Hematopoietic multipotent progenitor cell treated with erythropoietin and hydrocortisone succinate and interleukin-3 and kit ligand, for 8 days (in vitro differentiated cells): Measurements from ENCODE around the gene CCNY.

Source experiments
- DNase-seq: peaks from one replicate; pipeline ENCODE4 v3.0.0-alpha.2; 2015

Gene CCNY

DNA sequence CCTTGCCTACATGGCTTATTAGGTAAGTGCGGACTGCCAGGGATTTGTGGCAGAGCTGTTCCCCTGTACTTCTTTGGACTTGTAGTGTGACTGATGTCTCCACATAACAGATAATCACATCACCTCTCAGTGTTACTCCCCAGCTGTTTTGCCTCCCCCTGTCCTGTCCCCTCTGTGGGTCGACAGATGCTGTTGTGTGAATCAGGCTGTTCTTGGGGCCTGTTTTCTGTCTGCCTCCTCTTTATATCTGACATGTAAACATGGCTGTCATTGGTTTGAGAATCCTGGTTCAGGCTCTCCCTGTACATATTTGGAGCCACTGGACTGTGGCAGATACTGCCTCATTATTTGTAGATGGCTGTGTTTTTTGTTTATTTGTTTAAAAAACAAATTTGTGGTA, 22.7 kb downstream of the CCNY start:
- DNase-seq, result no peak

DNA sequence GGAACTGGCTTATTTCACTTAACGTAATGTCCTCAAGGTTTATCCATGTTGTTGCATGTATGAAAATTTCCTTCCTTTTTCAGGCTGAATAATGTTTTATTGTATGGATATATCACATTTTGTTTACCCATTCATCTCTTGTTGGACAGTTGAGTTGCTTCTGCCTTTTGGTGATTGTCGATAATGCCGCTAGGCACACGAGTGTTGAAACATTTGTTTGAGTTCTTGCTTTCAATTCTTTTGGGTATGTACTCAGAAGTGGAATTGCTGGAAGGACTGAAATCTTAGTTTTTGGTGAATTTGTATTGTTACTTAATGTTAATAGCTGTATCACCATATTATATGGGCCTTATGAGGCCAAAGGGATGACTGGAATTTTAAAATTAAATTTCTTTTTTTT, 23.6 kb downstream of the CCNY start:
- no peak for DNase-seq

DNA sequence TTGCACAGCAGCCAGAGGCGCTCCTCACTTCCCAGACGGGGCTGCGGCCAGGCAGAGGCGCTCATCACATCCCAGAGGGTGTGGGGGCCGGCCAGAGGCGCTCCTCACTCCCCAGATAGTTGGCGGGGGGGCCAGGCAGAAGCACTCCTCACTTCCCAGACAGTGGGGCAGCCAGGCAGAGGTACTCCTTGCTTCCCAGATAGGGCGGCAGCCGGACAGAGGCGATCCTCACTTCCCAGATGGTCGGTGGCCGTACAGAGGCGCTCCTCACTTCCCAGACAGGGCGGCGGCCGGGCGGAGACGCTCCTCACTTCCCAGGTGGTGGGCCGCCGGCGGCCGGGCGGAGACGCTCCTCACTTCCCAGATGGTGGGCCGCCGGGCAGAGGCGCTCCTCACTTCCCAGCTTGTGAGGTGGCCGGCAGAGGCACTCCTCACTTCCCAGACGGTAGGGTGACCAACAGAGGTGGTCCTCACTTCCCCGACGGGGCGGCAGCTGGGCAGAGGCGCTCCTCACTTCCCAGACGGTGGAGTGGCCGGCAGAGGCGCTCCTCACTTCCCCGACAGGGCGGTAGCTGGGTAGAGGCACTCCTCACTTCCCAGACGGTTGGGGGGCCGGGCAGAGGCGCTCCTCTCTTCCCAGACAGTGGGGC, 26.5 kb downstream of the CCNY start:
- DNase-seq, result no peak

DNA sequence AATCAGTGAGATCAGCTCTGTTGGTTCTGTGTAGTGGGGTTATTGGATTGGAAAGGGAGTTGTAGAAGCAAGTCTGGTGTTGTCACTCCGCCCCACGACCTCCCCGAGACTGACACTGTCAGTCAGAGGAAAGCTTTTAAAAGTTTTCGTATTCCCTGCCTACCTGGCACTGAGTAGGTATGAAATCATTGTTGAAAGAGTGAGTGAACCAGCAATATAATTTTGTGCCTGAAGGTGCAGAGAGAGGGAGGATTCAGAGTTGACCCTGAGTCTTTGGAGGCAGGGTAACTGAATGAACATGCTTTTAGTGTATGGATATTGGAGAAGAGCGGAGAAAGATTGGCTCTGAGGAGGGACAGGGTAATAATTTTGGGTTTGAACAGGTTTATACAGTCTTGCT, 27.3 kb downstream of the CCNY start:
- DNase-seq, result no peak

DNA sequence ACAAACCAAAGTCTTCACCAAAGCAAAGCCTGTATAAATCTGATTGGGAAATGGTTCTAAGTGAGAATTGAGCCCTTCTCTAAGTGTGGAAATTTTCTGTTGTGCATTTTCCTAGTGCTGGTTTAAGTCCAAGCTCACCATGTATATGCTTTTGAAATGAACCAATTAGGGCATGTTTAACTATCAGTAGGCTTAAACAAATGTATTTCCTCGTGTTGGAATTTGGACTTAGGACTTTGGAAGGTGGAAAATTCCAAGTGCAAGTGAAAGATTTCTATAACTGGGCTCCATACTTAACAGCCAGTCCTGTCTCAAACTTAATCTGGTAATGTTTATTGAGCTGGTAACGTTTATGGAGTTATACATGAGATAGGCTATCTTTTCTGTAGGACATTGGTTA, 28.5 kb downstream of the CCNY start:
- DNase-seq, result no peak

DNA sequence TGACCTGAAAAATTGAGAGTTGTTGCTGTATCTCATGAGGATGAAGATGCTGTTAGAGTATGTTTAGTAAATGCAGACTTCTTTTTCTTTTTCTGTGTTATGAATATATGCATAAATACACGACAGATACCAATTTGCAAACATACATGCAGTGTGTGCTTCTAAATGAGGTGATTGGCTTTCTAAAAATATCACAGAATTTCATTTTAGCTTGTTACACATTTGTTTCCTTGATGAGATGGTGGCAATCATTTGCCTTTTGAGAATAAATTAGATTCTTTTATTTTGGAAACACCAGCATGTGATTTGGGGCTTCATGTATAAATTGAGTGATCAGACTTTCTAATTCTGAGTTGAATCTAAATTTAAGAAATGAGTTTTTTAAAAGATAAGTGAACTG, 29.7 kb downstream of the CCNY start:
- DNase-seq, result no peak

DNA sequence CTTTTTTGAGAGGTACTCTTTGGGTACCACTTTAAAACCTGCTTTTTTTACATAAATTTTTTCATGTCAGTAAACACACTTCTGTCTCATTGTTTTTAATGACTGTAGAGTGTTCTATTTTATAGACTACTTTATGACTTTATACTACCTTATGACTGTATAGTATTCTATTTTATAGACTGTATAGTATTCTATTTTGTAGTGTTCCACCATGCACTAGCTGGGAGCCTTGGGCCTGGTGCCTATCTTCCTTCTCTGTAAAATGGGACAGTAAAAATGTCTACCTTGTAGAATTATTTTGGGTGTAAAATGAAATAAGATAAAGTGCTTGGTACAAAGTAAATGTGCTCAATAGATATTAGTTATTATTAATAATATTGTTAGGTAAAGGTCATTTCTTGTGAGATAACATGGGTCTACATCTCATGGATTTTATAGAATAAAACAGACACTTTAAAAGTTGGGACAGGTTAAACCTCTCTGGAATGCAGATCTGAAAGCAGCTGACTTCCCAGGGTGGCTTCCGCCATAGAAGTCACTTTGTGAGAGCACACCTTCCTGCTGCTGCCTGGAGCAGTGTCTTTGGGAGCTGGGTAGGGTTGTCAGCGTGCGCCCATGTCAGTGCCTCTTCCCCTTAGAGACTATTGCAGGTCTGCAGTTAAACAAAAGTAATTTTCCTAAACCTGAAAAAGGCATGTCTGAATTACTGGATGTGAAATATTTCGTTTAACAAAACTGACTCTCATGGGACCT, 31.0 kb downstream of the CCNY start:
- no peak for DNase-seq

DNA sequence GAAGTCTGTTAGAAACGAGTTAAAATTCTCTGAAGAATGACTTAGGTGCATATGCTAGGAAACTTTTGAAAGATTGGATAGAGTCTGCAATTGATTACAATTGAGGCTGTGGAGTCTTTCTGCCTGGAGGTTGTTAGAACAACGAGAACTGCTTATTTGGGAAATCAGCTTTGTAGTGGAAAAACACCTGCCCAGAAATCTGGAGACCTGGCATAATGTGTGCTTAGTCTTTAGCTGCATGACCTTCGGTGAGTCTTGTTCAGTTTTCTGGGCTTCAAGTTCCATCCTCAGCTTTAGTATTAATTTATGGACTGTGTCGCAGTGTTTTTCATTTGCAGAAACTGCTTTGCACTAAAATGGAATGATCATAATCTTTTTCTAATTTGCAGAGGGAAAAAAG, 31.7 kb downstream of the CCNY start:
- no peak for DNase-seq

DNA sequence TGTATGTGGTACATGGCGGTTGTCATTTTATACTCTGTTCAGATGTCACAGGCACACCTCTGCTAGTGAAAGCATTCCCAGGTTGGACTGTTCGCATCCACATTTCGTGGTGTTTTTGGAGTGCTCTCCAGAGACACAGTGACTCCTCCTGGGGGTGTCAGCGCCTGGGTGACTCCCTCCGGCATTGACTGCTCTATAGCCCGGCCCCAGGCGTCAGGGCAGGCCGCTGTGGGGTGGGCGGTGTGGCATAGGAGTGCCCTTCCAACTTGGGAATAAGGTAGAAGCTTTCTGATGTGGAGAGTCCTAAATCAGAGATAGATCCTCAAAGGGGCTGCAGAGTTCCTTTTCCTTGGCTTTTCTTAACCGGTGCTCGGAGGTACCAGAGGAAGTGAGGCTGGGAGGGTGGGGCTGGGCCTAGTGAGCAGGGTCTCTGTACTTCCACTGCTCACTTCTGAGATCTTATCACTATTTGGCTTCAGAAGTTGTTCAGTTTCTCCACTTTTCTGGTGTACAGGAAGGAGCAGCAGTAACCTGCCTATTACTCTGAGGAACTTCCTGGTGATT, 32.3 kb downstream of the CCNY start:
- DNase-seq, result no peak

DNA sequence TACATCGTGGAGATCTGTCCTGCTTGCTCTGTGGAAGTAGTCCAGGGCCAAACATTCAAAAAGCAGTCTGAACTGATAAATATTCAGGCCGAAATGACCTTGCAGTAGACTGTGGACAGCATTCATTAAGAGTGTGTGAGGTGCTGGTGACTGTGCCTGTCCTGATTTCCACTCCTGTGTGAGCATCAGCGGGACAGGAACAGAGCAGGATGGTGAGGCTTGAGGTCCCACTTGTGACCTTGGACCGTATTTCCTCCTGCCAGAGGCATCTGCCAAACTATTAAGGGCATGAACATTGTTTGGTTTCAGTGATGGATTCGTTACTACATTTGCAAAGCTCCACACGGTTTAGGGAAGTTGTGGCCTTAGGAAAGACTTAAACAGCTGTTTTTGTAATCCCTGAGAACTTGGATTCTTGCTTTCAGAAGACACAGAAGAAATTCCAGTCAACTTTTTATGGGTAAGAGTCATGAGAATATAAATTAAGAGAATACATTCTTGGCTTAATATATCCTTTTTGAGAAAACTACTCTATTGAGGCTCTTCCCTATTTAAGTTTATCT, 32.8 kb downstream of the CCNY start:
- DNase-seq, result no peak

DNA sequence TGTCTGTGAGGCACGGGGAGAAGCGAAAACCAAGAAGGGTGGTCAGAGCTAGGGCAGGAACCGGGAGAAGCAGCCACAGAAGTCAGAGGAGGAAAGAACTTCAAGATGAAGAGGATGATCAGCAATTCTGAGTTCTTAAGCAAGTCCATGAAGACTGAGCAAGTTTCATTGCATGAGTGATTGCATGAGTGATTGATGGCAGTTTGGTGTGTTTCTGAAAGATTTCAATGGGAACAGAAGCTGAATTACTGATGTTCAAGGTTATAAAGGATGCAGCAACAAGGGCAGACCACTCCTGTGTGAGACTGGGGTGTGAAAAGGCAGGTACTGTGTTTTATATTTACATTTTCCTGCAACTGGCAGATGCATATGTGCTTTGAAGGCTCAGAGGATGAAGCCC, 35.4 kb downstream of the CCNY start:
- no peak for DNase-seq

DNA sequence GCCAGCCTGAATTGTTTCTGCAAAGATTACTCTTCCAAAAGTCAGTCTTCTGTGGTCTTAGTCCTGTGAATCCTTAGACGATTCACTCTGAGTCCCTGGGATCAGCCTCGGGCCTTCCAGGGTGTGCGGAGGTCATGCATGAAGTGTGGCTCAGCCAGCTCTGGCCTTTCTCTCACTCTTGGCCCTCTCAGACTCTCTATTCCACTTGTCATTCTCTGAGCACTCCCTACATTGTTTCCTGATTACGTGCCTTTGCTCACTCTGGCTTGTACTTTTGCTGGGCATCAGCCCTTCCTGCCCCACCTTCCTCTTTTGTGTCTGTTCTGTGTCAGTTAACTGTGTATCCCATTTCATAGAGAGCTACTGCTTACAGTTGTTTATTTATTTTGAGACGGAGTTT, 36.0 kb downstream of the CCNY start:
- DNase-seq, result peak; percentile 28

DNA sequence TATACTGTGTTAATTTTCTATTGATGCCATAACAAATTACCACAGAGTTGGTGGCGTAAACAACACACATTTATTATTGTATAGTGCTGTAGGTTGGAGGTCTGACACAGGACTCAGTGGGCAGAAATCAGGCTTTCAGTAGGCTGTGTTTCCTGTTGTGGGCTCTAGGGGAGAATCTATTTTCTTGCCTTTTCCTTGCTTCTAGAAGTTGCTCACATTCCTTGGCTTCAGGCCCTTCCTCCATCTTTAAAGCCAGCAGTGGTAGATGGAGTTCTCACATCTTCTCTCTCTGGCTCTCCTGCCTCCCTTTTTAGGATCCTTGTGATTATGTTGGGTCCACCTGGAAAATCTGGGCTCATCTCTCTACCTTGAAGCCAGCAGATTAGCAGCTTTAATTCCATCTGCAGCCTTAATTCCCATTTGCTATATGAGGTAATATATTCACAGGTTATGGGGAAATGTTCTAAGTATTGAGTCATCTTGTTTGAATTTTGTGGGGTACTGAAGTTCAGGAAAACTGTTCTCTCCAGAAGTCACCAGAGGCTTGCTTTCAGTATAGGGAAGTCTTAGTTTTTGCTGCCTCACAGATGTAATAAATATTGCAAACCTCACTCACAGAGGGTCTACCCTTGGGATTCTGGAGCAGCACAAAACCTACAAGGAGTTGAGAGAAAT, 38.9 kb downstream of the CCNY start:
- no peak for DNase-seq

DNA sequence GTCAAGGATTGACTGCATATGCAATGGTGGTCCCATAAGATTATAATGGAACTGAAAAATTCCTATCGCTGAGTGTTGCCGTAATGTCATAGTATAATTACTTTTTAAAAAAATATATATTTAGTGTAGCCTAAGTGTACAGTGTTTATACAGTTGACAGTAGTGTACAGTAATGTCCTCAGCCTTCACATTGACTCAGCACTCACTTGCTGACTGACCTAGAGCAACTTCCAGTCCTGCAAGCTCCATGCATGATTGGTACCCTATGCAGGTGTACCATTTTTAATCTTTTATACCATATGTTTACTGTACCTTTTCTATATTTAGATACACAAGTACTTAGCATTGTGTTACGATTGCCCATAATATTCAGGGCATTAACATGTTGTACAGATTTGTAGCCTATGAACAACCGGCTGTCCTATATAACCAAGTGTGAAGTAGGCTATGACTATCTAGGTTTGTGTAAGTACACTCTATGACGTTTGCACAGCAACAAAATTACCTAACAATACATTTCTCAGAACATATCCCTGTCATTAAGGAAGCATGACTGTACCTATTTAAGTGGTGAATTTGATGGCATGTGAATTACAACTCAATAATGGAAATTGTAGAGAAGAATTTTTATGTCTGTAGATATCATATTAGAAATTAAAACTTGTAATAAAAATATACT, 40.9 kb downstream of the CCNY start:
- no peak for DNase-seq

DNA sequence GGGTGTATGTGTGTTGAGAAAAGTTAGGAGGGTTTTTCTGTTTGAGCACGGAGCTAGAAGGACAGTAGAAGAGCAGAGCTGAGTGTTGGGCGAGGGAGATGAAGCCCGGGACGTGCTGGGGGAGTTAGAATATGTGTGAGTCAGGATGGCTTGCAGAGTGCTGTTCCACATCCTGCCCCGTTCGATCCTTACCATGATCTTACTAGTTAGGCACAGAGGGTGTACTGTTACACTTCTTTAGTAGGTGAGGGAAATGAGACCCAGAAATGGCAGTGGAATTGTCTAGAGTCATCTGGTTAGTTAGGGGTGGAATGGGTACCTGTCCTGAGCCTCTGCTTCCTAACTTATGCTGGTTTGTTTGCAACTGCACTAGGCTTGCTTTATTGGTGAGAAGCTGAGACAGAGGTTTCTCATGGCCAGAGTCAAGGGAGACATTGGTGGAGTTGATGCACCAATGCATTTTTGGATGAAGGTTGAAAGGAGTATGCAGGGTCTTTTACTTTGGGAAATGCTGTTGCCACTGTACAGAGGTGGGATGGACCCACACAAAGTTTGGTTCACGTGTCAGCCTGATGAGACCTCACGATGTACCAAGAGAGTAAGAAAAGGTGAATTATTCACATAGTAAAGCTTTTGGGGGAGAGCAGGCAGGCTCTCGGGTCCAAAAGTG, 42.4 kb downstream of the CCNY start:
- DNase-seq, result peak; percentile 50

DNA sequence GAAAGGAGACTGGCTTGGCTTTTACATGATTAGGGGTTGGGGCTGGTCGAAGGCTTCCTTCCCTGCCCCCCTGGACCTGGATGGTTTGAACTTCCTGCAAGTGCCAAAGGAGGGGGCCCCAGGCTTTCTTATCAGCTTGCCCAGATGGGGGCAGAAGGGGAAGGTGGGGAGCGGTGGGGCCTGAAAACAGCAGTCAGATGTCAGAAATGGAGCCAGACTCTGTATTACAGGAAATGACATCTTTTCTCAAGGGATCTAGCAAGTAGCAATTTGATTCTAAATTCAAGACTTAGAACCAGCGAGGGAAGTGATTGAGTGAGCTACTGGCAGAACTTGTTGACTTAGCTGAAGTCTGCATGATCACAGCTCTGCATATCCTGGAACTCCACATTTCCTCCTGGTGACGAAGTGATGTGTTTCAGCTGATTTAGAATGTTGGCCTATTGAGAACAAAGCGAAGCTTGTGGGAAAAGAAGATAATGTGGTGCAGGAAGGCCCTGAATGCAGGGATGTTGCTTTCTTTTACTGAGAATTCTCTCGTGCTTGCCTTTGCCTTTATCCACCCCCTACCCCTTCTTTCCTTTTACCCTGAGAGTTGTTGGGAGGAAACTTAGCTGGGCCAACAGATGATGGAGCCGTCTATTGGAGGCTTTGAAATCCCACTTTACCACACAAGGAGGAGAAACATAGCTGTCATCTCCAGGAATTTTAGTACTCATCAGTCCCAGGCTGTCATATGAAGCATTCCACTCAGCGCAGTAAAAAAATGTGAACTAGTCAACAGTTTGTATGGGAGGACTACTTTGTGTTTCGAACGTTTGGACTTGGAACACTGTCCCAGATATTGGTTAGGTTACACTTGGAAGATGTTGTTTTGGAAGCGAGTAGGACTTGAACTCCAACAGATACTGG, 43.2 kb downstream of the CCNY start:
- DNase-seq, result peak; percentile 92

DNA sequence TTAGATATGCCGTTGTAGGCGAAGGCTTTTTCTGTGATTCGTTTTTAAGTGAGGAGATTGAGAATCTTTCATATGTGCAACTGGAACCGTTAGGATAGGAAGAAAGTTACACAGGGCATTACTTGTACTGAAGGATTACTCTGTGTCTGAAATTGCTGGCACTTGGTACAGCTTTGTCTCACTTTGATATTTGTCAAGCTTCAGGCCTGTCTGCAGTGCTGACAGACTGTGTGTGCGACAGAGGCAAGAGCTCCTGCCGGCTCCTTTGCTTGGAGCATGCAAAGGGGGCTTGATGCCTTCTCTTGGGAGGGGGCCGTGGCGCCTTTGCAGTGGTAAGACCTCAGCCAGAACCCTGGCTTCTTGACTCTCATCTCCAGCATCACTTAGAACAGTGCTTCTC, 45.8 kb downstream of the CCNY start:
- DNase-seq, result no peak

DNA sequence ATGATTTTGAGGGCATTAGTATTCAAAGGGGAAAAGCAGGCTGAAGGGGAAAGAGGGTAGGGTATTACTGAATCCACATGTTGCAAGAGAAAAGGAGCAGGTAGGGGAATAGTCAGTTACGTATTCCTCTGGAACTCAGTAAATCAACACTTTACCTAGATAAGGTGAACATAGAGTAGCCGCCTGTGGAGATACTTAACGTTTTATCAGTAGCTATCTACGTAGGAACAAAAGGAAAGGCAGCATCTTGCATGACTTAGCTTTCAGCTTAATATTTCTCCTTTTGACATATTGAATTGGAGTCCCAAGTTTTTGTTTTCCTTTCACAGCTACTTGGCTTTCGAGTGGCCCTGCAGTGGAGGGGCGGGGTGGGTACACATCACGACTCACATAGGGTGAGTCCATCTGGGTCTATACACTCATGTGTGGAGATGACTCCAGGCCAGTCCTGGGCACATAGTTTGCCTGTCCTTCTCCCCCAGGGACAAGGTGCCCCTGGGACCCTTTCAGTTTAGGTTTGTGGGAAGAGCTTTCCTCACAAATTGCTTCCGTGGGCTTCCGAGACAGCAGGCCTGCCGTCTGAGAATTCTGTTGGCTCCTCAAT, 48.1 kb downstream of the CCNY start:
- DNase-seq, result no peak

DNA sequence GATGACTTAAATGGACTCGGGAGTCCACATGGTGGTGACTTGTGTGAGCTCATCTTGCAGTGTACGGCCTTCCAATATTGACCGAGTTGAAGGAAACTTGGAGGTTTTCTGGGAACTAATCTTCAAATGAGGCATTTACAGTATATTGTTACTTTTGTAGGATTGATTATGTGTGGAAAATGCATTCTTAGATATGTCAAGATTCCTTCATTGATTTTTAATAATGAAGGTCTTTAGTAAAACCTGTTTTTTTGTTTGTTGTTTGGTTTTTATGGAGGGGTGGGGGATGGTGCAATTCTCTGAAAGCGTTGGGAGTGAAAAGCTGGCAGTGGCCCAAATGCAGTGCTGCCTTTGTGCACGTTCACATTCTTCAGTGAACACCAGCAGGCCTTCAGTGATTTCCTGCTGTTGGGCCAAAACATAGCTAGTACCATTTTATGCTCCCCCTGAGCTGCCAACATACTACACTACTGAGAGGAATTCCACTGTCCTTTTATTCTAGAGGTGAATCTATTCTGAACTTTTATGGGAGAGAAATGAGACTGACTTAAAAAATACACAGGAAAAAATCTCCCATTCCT, 50.4 kb downstream of the CCNY start:
- DNase-seq, result peak; percentile 53

DNA sequence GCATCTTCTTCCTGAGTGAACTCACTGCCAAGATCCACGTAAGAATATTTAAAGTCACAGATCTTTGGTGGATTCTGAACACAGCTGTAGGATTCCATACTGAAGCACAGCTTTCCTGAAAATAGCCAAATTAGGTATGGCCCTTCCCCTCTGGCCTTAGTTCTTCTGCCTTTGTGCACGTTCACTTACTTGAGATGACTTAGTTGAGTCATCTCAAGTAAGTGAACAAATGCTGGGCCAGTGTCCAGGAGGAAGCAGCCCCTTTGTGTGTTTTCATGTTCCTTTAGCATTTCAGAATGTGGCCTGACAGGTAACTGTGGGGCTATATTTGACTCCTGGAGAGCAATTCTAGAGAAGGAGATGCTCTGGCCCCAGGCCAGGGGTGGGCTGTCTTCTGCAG, 51.5 kb downstream of the CCNY start:
- no peak for DNase-seq

DNA sequence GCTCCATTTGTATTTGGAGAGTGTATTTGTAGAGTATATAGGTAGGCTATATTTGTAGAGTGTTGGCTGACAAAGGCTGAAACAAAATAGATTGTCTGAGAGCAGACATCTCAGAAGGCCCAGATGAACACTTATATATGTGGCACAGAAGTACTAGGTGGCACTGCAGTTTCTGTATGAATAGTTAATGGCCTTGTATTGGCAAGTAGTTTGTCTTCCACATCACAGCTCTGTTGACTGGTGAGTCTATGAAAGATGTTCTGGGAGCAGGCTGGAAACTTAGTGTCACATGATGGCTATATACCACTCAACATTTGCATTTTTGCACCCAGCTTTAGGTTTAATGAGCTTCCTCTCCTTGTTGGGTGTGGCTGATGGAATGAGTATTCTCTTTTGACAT, 51.9 kb downstream of the CCNY start:
- DNase-seq, result no peak
